ENCODE results near the gene TIMM10.

TIMM10 gene

GRCh38 chr11:57502376-57502775 lies 28.2 kb downstream of the TIMM10 start:
- DNase-seq: no peak

GRCh38 chr11:57501953-57502352 lies 28.6 kb downstream of the TIMM10 start:
- no peak for DNase-seq

- DNase-seq: no peak
Measured at GRCh38 chr11:57500926-57501325, 29.6 kb downstream of the TIMM10 start.

- no peak for DNase-seq
Measured at GRCh38 chr11:57500515-57500914, 30.0 kb downstream of the TIMM10 start.

- no peak for DNase-seq
Measured at GRCh38 chr11:57499983-57500461, 30.5 kb downstream of the TIMM10 start.

- DNase-seq: no peak
Measured at GRCh38 chr11:57499413-57499982, 31.1 kb downstream of the TIMM10 start.

GRCh38 chr11:57498540-57498939 lies 32.0 kb downstream of the TIMM10 start:
- no peak for DNase-seq

- no peak for DNase-seq
Measured at GRCh38 chr11:57497303-57498247, 33.0 kb downstream of the TIMM10 start.

- DNase-seq: no peak
Measured at GRCh38 chr11:57496109-57496820, 34.3 kb downstream of the TIMM10 start.

- DNase-seq: peak; percentile 62
Measured at GRCh38 chr11:57493507-57494503, 36.7 kb downstream of the TIMM10 start.

GRCh38 chr11:57491371-57492061 lies 39.0 kb downstream of the TIMM10 start:
- DNase-seq: peak; percentile 12

- DNase-seq: no peak
Measured at GRCh38 chr11:57490456-57491248, 39.9 kb downstream of the TIMM10 start.

GRCh38 chr11:57487920-57488659 lies 42.5 kb downstream of the TIMM10 start:
- no peak for DNase-seq

GRCh38 chr11:57487021-57487778 lies 43.4 kb downstream of the TIMM10 start:
- no peak for DNase-seq

GRCh38 chr11:57485217-57485990 lies 45.1 kb downstream of the TIMM10 start:
- DNase-seq: no peak

- no peak for DNase-seq
Measured at GRCh38 chr11:57484141-57484710, 46.3 kb downstream of the TIMM10 start.

GRCh38 chr11:57483562-57483918 lies 47.0 kb downstream of the TIMM10 start:
- no peak for DNase-seq
